Heart left ventricle (tissue), 13 donors: ENCODE measurements around the gene LAMA5.

Source experiments
- POLR2A ChIP-seq, 2 donors: fragments of 450-650 bp; IDR thresholded peaks; one replicate each; pipeline ENCODE4 v1.6.1; 2017; ENCODE audit warnings: antibody characterized with exemption in 2 of 2, mild to moderate bottlenecking in 2 of 2, moderate library complexity in 2 of 2
- TF ChIP-seq, protein P1 (sequence below), 12 donors: fragments of 200-600 bp; sonication (generic) in 4 of 12; IDR thresholded peaks; one replicate each; pipeline versions ENCODE4 v1.5.0 to v1.8.0; 2018 to 2022; ENCODE audit warnings: antibody characterized with exemption in 12 of 12, mild to moderate bottlenecking in 5 of 12
- donor health status: ischemic (EF 13 %, LVEDD 7.1; RV severe dilation, severe dysfunction).
- donor health status: DM: no; HTN: yes; CAD: no.
- donor health status: DM: no; HTN: no; CAD: no.
- donor health status: ischemic (EF 25% LVEDD 6.9; RV normal size, moderate dysfunction).
- donor health status: ischemic (EF 25% LVEDD 5.7; RV mildly dilated, moderate dysfunction).
- donor health status: ischemic (EF 35%, LVEDD 5.7; RV mildly dilated, moderate dysfunction).
- donor health status: nonischemic (EF 11% LVEDD 7.7; RV severe dilation, severe dysfunction).
- donor health status: DM: yes; HTN: yes; CAD: no.
- donor health status: PGD.
- donor health status: ischemic (EF 29% LVEDD 5.4; RV normal size, mild dysfunction).
- donor health status: nonischemic (EF 23%, LVEDD 6.1; RV moderate dilation, normal function).

GRCh38 chr20:62303340-62304226, 63.5 kb downstream of the LAMA5 start:
- TF ChIP-seq, protein P1, sequence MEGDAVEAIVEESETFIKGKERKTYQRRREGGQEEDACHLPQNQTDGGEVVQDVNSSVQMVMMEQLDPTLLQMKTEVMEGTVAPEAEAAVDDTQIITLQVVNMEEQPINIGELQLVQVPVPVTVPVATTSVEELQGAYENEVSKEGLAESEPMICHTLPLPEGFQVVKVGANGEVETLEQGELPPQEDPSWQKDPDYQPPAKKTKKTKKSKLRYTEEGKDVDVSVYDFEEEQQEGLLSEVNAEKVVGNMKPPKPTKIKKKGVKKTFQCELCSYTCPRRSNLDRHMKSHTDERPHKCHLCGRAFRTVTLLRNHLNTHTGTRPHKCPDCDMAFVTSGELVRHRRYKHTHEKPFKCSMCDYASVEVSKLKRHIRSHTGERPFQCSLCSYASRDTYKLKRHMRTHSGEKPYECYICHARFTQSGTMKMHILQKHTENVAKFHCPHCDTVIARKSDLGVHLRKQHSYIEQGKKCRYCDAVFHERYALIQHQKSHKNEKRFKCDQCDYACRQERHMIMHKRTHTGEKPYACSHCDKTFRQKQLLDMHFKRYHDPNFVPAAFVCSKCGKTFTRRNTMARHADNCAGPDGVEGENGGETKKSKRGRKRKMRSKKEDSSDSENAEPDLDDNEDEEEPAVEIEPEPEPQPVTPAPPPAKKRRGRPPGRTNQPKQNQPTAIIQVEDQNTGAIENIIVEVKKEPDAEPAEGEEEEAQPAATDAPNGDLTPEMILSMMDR (IDR thresholded peaks at IDR 0.05), result no peak
- no peak for TF ChIP-seq POLR2A (IDR thresholded peaks at IDR 0.05)
